Bronchial epithelial cell (primary cell): ENCODE results near the gene MITF. TPM values are rescaled to one million over a fixed set of nuclear protein-coding genes. Genes with fewer than 3 reads are reported as not detected.

Source experiments
- DNase-seq: peaks from one replicate; pipeline ENCODE4 v3.0.0-alpha.2; 2010; ENCODE audit warnings: low read depth
- FAIRE-seq: peaks from 2 replicates; lab custom pipeline; 2011; peaks lifted over from hg19 to GRCh38; lab: Jason Lieb, UNC
- H3K27me3 ChIP-seq: 2 replicates; pipeline ENCODE4 v1.5.1; 2011; ENCODE audit warnings: low read length; ENCODE audit not compliant: control insufficient read depth, insufficient read depth
- H3K36me3 ChIP-seq: 2 replicates; pipeline ENCODE4 v1.5.1; 2011; ENCODE audit warnings: low read length; ENCODE audit not compliant: control insufficient read depth, insufficient read depth
- H3K4me3 ChIP-seq: 2 replicates; pipeline ENCODE4 v1.5.1; 2011; ENCODE audit warnings: mild to moderate bottlenecking, low read depth, low read length, control low read depth
- total RNA-seq: library from RNA; depleted of rRNA; stranded (reverse); fragments of >200 nt; gene quantifications from 2 replicates; pipeline ENCODE4 v1.2.1, GENCODE V29; 2014
- TF ChIP-seq, protein P1 (sequence below): IDR thresholded peaks from 2 replicates; pipeline ENCODE4 v1.5.1; 2011; ENCODE audit warnings: mild to moderate bottlenecking, moderate library complexity, low read length, control low read depth, inconsistent platforms; ENCODE audit not compliant: insufficient read depth, severe bottlenecking

MITF gene
- total RNA-seq, 1 donor from 2014 or later: 1.6 TPM

DNA sequence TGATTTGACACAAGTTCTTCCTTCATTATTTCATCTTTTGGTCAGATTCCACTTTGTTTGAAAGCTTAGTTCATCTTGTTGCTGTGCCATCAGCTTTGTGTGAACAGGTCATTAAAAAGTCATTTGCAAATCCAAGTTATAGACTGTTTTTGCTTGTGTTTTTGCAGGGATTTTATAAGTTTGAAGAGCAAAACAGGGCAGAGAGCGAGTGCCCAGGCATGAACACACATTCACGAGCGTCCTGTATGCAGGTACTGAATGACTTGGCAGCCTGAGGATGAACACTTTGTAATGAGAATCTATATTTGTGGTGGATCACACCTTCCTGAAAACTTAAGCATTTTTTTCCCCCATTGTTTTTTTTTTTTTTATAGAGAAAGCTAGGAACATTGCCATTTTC lies 199.7 kb downstream of the MITF start:
- TF ChIP-seq, protein P1, sequence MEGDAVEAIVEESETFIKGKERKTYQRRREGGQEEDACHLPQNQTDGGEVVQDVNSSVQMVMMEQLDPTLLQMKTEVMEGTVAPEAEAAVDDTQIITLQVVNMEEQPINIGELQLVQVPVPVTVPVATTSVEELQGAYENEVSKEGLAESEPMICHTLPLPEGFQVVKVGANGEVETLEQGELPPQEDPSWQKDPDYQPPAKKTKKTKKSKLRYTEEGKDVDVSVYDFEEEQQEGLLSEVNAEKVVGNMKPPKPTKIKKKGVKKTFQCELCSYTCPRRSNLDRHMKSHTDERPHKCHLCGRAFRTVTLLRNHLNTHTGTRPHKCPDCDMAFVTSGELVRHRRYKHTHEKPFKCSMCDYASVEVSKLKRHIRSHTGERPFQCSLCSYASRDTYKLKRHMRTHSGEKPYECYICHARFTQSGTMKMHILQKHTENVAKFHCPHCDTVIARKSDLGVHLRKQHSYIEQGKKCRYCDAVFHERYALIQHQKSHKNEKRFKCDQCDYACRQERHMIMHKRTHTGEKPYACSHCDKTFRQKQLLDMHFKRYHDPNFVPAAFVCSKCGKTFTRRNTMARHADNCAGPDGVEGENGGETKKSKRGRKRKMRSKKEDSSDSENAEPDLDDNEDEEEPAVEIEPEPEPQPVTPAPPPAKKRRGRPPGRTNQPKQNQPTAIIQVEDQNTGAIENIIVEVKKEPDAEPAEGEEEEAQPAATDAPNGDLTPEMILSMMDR: no peak
- no peak for DNase-seq
- Histone ChIP-seq H3K27me3 (no peaks in the 10 kb centered on the region), H3K36me3 (no peaks in the 10 kb centered on the region), H3K4me3 (no peak overlapping the region)
- no peak for FAIRE-seq

DNA sequence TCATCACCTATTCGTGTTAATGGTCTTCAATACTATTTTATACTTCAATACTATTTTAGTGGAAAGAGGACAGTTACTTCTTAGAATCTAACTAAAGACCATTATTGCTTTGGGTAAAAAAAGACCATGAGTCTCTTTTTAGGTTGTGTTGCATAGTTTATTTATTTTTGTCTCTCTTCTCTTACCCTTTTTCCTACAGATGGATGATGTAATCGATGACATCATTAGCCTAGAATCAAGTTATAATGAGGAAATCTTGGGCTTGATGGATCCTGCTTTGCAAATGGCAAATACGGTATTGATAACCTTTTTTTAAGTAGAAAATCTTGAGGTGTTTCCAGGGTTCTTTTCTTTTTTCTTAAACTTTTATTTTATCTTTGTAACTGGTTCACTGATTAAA lies 201.8 kb downstream of the MITF start:
- H3K36me3 ChIP-seq: no peaks in the 10 kb centered on the region
- no peak overlapping the region for H3K4me3 ChIP-seq
- FAIRE-seq (no peak), DNase-seq (no peak)
- no peaks in the 10 kb centered on the region for H3K27me3 ChIP-seq
- TF ChIP-seq, protein P1: no peak

DNA sequence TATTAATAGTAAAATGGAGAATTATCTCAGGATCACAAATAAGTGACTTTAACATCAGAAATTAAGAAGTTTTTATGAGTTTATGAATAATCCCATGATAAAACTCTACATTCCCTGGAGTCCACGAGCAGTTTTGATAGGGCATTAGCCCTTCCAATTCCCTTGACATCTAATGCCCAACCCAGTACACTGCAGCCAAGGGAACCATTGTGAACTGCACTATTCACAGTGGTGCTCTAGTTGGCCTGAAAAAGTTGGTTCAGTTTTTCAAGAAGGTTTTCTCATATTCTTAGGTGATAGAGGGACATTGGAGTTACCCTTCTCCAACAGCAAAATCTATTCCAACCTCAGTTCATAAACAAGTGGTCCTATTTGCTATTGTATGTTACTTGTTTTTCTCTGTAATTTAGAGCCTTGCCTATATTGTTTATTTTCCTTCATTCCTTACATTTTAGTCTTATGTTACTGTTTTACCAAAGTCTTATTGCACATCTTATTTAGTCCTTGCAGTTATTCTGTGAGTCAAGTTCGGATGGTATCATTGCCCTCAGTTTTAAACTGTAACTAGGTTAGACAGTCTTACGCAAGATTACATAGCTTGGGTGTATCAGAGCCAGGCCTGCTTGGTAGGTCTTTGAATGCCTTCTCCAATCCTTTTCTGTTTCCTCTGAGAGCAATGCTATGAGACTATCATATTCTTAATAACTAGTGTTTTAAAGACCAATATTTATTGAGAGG lies 202.3 kb downstream of the MITF start:
- FAIRE-seq (no peak), DNase-seq (peak; percentile 3)
- H3K36me3 ChIP-seq: no peaks in the 10 kb centered on the region
- TF ChIP-seq, protein P1: no peak
- H3K4me3 ChIP-seq: no peak overlapping the region
- no peaks in the 10 kb centered on the region for H3K27me3 ChIP-seq

DNA sequence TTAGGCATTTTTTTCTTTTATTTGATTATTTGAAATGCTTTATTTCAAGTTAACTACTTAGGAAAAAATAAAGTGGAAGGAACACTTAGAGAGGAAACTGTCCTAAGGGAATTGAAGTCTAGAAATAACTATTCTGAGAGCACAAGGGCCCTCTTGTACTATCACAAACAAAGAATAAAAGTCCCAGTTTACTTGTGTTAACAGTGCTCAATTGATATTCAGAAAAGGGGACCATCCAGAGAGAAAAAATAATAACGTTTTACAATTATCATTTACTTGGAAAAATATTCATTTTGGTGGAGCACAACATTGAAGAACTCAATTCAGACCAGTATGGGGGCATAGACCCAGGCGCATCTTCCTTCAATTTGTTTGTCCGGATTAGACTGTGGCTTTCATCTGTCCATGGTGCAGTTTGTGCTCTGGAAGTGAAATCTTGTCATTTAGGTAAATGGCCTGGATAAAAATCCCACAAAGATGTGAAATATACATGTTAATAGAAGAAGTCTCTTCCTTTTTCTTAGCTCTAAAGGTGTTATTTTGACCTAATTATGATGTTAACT lies 205.7 kb downstream of the MITF start:
- Histone ChIP-seq H3K4me3 (no peak overlapping the region), H3K27me3 (no peaks in the 10 kb centered on the region), H3K36me3 (no peaks in the 10 kb centered on the region)
- no peak for FAIRE-seq
- TF ChIP-seq, protein P1: no peak
- DNase-seq: no peak

DNA sequence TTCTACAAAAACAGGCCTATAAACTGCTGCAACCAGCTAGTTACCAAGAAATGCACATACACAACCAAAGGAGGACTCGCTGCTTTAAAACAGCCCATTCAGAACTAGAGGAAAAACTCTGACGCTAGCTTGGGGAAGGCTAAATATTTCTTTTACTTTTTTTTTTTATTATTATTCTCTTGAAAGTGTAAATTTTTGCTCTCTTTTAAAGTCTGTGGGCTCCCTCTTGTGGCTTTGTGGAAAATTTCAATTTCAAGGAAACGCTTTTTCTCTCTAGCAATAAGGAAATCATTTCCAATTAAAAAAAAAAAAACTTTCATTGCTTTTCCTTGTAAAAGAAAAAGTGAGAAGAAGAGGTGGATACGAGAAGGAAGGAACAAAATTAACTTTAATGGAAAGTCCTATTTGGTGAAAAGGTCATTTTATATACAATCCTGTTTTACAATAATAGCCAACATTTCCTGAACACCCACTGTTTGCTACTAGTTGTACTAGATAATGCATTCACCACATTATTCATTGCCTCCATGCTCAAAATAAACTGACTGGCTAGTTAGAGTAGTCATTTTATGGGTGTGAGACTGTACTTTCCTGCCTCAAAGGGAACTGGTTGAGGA lies 209.1 kb downstream of the MITF start:
- H3K4me3 ChIP-seq: no peak overlapping the region
- TF ChIP-seq, protein P1: peak; percentile 42
- no peaks in the 10 kb centered on the region for H3K36me3 ChIP-seq
- H3K27me3 ChIP-seq: no peaks in the 10 kb centered on the region
- FAIRE-seq: no peak
- peak; percentile 48 for DNase-seq
